ENCODE results near the gene RITA1. TPM values are rescaled to one million over a fixed set of nuclear protein-coding genes. Genes with fewer than 3 reads are reported as not detected.

Gene RITA1
- total RNA-seq, 2 donors from 2014 or later: 12.2 to 26.9 TPM

Other genes with a start within 250 kb of the RITA1 start
- gene OAS3, start 247.2 kb upstream of the RITA1 start, total RNA-seq: 10 to 100 TPM; 11.9 to 13.7 TPM
- 10 to 100 TPM; 11.9 to 21.2 TPM for gene OAS2, start 207.2 kb upstream of the RITA1 start, total RNA-seq
- 1 to 10 TPM in 1 of 2 donors, under 1 TPM in 1; 0.41 to 1.3 TPM for gene DTX1, start 129.0 kb upstream of the RITA1 start, total RNA-seq
- 1 to 10 TPM in 1 of 2 donors, not detected in 1; 2.0 TPM for gene RASAL1, start 50.0 kb upstream of the RITA1 start, total RNA-seq
- gene CFAP73, start 36.0 kb upstream of the RITA1 start, total RNA-seq: not detected
- 10 to 100 TPM; 27.3 to 84.2 TPM for gene DDX54, start 243 bp upstream of the RITA1 start, total RNA-seq
- 10 to 100 TPM; 84.1 to 93.5 TPM for gene TPCN1, start 35.7 kb downstream of the RITA1 start, total RNA-seq
- gene SLC8B1, start 149.4 kb downstream of the RITA1 start, total RNA-seq: 10 to 100 TPM; 41.7 to 85.1 TPM
- 100 to 1,000 TPM in 1 of 2 donors, 10 to 100 TPM in 1; 54.1 to 104 TPM for gene PLBD2, start 172.9 kb downstream of the RITA1 start, total RNA-seq
- 1 to 10 TPM in 1 of 2 donors, not detected in 1; 5.9 TPM for gene SDS, start 218.2 kb downstream of the RITA1 start, total RNA-seq
- gene SDSL, start 236.7 kb downstream of the RITA1 start, total RNA-seq: 1 to 10 TPM; 3.5 to 9.0 TPM